A673 (cell line): ENCODE measurements around the gene DENND6B.

Experiments used
- CTCF ChIP-seq: fragments of 300-800, 200-600 bp; sonication (generic); conservative IDR thresholded peaks from 2 replicates; pipeline ENCODE4 v1.5.1; 2017; ENCODE audit warnings: low read depth, mild to moderate bottlenecking, antibody characterized with exemption, low read length, moderate library complexity, mixed read lengths
- EZH2 ChIP-seq: fragments of 200-600 bp; sonication (generic); IDR thresholded peaks from 2 replicates; pipeline ENCODE4 v1.6.1; 2017; ENCODE audit warnings: borderline replicate concordance, low read depth, mild to moderate bottlenecking, mixed read lengths, antibody characterized with exemption, low read length; ENCODE audit not compliant: poor library complexity, severe bottlenecking

- TF ChIP-seq CTCF (no peak), EZH2 (no peak)
These were observed 11.3 kb upstream of the DENND6B start for GRCh38 chr22:50338042-50338573.
